MG63 (cell line): ENCODE data around the gene FCMR. TPM values are rescaled to one million over a fixed set of nuclear protein-coding genes. Genes with fewer than 3 reads are reported as not detected.

Experiments used
- DNase-seq: peaks from one replicate; pipeline ENCODE4 v3.0.0-alpha.2; 2020
- H3K27me3 ChIP-seq: fragments of 250-450 bp; sonication (Bioruptor Pico); 2 replicates; pipeline ENCODE4 v1.5.1; 2020; ENCODE audit warnings: mild to moderate bottlenecking, moderate library complexity
- H3K36me3 ChIP-seq: fragments of 250-450 bp; sonication (Bioruptor Pico); 2 replicates; pipeline ENCODE4 v1.5.1; 2020; ENCODE audit warnings: mild to moderate bottlenecking, moderate library complexity
- H3K4me3 ChIP-seq: fragments of 250-450 bp; sonication (Bioruptor Pico); 2 replicates; pipeline ENCODE4 v1.5.1; 2020; ENCODE audit warnings: mild to moderate bottlenecking, moderate library complexity
- H3K9me3 ChIP-seq: fragments of 250-450 bp; sonication (Bioruptor Pico); 2 replicates; pipeline ENCODE4 v1.5.1; 2020; ENCODE audit warnings: mild to moderate bottlenecking, moderate library complexity
- total RNA-seq: library from RNA; depleted of rRNA; stranded (reverse); fragments of >200 nt; shearing (Covaris generic); gene quantifications from 2 replicates; pipeline ENCODE4 v1.2.3, GENCODE V29; 2014; ENCODE audit warnings: low replicate concordance

The FCMR gene
- total RNA-seq, 1 experiment from 2014 or later, result 0.36 TPM

DNA sequence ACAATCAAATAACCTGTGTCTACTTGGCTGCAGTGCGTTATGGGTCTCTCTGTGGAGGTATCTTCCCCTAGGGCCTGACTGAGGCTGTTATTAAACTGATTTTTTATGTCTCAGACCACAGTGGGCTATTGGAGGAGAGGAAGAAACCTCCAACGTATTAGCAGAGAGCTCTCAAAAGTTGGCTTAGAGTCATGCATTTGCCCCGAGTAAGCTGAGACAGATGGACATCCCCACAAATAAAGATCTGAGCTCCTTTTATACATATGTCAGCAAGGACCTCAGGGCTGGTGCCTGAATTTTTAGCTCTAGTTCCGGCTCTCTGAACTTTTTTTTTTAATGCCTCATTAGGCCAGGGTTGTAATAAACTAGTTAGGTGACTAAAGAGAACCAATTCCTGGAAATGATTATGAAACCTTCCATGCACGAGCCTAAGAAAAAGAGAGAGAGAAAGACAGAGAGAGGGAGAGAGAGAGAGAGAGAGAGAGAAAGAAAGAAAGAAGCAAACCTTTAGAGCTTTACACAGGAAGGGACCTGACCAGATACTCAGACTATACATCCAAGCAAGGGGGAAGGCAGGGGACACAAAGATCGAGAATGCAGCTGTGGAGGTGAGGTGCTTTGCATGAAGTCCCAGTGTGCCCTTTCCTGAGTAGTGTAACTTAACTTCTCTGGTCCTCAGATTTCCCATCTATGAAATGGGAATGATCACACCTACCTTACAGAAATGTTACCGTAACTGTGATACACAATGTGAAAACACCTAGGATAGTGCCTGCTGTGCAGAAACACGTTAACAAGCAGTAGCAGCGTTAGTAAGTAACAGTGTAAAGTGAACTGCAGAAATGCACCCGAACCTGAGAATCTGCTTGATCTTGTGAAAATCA, 33.0 kb upstream of the FCMR start:
- no peaks in the 10 kb centered on the region for H3K27me3 ChIP-seq
- no peaks in the 10 kb centered on the region for H3K36me3 ChIP-seq
- no peaks in the 10 kb centered on the region for H3K9me3 ChIP-seq
- no peak overlapping the region for H3K4me3 ChIP-seq
- no peak for DNase-seq

DNA sequence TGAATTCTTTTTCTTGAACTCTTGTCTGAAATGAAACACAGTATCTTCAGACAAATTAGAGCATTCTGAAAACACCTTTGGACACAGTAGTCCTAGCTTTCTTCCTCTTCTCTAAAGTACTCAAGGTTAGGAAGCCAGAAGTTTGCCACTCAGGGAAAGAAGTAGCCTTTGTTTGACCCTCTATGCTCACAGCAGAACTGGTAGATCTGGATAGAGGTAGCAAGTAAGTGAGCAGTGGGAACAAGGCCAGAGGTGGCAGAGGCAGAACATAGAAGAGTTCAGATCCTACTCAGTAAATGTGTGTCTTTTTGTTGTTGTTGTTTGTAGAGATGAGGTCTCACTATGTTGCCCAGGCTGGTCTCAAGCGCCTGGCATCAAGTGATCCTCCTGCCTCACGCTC, 31.9 kb upstream of the FCMR start:
- no peaks in the 10 kb centered on the region for H3K27me3 ChIP-seq
- H3K9me3 ChIP-seq, result no peaks in the 10 kb centered on the region
- no peak overlapping the region for H3K4me3 ChIP-seq
- DNase-seq, result no peak
- H3K36me3 ChIP-seq, result no peaks in the 10 kb centered on the region

DNA sequence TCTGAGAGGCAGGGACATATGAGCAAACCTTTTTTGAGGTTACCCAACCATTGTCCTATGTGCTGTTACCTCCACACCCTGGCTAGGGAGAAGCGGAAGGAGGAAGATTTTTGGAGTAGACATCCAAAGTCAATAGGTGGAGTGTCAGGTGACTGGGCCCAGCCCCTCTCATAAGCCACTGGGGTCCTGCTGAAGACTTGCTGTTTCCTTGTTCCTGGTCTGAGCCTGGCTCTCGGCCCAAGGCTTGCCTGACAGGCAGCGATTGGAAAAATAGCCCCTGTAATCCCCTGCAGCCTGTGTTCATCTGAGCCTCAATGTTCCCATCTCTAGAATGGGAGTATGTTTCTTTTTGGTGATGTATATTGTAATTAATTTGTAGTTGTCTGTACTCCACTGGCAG, 31.4 kb upstream of the FCMR start:
- Histone ChIP-seq H3K9me3 (no peaks in the 10 kb centered on the region), H3K4me3 (no peak overlapping the region), H3K36me3 (no peaks in the 10 kb centered on the region)

DNA sequence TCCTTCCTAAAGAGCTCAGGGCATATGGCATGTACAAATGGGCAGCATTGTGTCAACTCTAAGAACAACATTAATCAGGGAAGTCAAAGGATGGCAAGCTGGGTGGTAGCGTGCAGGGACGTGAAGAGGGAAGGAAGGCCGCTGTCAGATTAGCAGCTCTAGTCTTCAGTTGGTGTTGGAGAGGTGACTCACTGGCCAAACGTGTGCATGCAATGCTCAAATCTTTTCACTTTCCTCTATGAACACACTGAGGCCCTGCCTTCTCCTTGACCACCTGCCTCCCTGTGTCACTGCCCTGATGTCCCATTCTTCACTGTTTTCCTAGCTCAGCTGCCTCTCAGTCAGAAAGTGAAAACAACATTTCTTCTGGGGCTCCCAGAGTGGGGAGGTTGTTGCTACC, 30.4 kb upstream of the FCMR start:
- DNase-seq, result no peak
- no peaks in the 10 kb centered on the region for H3K27me3 ChIP-seq
- H3K9me3 ChIP-seq, result no peaks in the 10 kb centered on the region
- H3K4me3 ChIP-seq, result no peak overlapping the region
- no peaks in the 10 kb centered on the region for H3K36me3 ChIP-seq

More for the DNA sequence above, 31.4 kb upstream of the FCMR start:
- no peaks in the 10 kb centered on the region for H3K27me3 ChIP-seq
- no peak for DNase-seq

DNA sequence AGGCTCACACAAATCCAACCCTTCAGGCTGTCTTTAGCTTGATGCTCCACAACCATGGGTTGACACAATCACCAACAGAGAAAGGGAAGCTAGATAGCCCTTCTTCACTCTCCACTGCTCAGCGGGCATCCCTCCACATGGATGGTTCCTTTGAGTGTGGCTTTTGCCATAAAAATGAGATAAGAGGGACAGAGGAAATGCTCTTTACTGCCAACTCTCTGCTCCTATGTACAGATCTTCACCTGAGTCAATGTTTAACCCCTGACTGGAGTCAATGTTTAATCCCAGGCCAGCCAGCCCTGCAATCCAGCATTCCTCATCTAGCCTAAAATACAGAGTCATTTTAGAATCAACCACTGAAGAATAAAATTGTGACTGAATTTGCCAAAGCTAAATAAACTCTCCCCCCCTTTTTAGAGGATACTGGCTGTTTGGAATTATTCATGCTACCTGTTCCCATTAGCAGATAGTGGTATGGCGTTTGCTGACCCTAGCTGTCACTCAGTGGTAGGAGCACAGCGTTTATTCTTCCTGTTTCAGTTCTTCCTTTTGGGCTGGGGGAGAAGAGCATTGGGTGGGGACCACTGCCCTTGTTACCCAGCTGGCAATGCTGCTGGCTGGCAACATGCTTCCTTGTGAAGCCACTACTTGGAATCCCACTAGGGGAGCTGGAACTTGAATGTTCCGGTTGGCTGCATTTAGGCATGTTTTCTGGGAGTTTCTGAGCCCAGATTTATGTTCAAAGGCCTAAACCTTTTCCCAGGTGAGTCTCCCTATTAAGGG, 29.8 kb upstream of the FCMR start:
- no peak overlapping the region for H3K4me3 ChIP-seq
- no peaks in the 10 kb centered on the region for H3K9me3 ChIP-seq
- no peaks in the 10 kb centered on the region for H3K36me3 ChIP-seq
- no peak for DNase-seq
- H3K27me3 ChIP-seq, result no peaks in the 10 kb centered on the region

DNA sequence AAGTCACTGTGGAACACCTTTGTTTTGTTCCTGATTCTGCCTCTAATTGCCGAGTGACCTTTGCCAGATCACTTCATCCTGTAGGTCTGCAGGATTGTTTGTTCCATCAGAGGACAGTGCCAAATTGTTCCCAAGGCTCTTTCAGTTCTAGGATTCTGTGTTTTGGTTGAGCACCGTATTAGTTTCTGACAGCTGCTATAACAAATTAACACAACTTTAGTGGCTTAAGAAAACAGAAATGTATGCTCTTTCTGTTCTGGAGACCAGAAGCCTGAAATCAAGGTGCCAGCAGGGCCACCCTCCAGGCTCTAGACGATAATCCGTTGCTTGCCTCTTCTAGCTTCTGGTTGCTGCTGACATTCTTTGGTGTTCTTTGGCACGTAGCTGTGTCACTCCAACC, 27.9 kb upstream of the FCMR start:
- peaks cover 3% of the 10 kb centered on the region; the same call in 1 of the 2 replicates for H3K27me3 ChIP-seq
- no peak overlapping the region for H3K4me3 ChIP-seq
- DNase-seq, result no peak
- H3K9me3 ChIP-seq, result no peaks in the 10 kb centered on the region
- H3K36me3 ChIP-seq, result no peaks in the 10 kb centered on the region

DNA sequence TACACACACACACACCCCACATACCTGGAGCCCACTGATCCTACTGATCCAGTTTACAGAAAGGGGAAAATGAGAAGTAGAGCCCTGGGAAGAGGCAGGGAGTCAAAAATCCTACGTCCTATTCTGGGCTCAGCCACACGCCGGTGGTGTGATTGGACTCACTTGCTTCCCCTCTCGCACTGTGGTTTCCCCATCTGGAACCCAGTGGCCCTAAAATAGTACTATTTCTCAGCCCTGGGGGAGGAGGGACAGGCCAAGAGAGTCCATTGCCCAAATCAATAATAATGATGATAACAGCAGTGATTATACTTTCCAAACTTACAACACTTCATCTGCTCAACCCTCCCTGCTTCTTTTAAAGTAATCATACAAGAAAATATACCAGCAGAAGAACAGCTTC, 27.5 kb upstream of the FCMR start:
- Histone ChIP-seq H3K27me3 (peaks cover 7% of the 10 kb centered on the region), H3K9me3 (no peaks in the 10 kb centered on the region), H3K36me3 (no peaks in the 10 kb centered on the region), H3K4me3 (no peak overlapping the region)
- DNase-seq, result no peak

DNA sequence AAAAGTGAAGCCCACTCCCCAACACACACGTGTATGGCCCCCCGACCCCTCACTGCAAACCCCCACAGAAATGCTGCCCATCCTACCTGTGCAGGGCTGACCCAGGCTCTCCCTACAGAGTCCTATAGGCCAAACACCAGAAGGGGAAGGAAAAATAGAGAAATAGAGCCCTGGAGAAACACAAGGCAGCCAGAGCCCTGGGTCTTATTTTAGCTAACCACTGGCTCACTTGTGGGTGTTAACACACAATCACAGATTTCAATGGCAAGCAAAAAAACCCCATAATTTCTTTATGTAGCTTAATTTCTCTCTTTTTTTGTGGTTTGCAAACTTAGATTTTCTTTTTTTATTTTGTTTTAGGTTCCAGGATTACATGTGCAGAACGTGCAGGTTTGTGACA, 25.5 kb upstream of the FCMR start:
- DNase-seq, result no peak
- no peaks in the 10 kb centered on the region for H3K9me3 ChIP-seq

DNA sequence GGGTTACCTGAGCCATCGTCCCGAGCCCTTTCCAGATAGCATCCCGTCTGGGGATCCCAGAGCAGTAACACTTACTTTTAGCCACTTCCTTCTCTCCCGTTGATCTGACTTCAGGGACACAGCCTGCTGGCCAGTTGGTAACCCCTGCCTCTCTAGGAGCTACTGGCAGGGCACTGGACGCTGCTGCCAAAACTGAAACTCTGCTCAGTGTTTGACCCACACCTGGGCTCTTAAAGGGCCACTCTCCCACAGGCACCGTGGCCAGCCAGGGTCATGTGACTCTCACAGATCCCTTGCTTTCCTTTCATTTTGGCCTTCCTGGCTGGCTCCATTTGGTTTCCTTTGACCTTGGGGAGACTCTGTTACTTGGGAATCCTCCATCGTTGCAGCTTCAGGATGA, 24.5 kb upstream of the FCMR start, which contains the start of gene PIGR:
PIGR (minus strand) TSS at position 206 of the 400 bp plus-strand sequence. CDS start 5,935 bp downstream, outside the sequence.
- Histone ChIP-seq H3K27me3 (peaks cover 14% of the 10 kb centered on the region), H3K36me3 (no peaks in the 10 kb centered on the region), H3K9me3 (no peaks in the 10 kb centered on the region), H3K4me3 (no peak within 1 kb of the TSS)
- no peak for DNase-seq

More for the DNA sequence above, 25.5 kb upstream of the FCMR start:
- no peaks in the 10 kb centered on the region for H3K36me3 ChIP-seq
- no peak overlapping the region for H3K4me3 ChIP-seq
- H3K27me3 ChIP-seq, result peaks cover 14% of the 10 kb centered on the region

DNA sequence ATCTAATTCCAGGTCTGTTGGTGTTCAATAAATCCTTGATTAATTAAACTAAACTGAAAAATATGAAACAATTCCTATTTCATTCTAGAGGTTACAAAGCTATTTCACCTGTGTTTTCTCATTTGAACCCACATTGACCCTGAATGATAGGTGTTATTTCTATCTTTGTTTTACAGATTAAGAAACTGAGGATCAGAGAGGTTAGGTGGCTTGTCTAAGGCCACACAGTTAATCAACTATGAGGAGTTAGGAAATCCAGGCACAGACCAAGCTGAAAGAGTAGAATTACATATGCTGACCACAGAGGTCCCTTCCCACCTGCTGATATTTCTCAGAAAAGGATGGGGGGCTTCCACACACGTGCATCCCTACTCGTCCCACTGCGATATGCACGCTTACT, 24.0 kb upstream of the FCMR start:
- Histone ChIP-seq H3K27me3 (peaks cover 14% of the 10 kb centered on the region), H3K36me3 (no peaks in the 10 kb centered on the region), H3K4me3 (no peak overlapping the region), H3K9me3 (no peaks in the 10 kb centered on the region)
- DNase-seq, result no peak

DNA sequence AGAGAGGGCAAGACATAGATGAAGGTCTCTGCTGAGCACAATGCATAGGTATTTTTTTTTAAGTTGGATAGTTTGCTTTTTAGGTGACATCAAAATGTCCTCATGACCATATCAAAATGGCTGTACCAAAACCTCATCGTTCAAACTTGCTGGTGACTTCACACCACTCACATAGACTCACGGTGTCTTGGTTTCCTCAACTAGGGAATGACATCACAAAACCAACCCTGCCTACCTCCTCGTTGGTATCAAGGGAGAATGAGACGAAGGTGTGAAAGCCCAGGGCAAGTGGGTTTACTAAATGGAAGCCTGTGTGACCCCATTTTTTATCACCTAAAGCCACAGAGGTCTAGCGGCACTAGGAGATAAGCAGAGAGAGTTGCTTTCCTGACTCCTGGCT, 23.0 kb upstream of the FCMR start:
- DNase-seq, result no peak
- Histone ChIP-seq H3K4me3 (no peak overlapping the region), H3K9me3 (no peaks in the 10 kb centered on the region), H3K36me3 (no peaks in the 10 kb centered on the region), H3K27me3 (peaks cover 14% of the 10 kb centered on the region)

DNA sequence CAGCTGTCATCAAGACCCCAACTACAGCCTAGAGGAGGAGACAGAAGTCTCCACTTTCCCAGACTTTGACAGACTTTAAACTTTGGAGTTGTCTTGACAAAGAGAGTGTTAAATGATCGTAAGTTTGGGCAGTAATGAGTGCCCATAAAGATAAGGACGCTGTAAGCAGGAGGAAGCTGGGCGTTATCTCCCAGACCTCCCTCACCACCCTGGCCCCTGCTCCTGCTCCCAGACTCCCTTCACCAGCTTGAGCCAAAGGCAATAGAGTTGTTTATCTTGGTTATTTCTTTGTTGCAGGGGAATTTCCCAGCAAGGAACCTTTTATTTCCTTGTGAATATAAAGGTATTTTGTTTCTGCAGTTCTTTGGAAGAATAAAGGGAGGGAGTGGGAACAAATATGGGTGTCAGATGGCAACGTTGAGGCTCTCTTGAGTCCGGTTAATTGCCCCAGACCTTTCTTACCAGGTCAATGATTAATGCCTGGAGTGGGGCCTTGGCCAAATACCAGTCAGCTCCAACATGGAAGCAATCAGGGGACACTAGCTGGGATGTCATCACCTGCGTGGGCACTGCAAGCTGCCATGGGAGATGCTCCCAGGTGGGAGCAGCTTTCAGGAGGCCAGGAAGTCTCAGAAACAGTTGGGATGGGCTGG, 20.2 kb upstream of the FCMR start:
- Histone ChIP-seq H3K36me3 (no peaks in the 10 kb centered on the region), H3K27me3 (peaks cover 14% of the 10 kb centered on the region), H3K4me3 (no peak overlapping the region), H3K9me3 (no peaks in the 10 kb centered on the region)
- DNase-seq, result no peak

DNA sequence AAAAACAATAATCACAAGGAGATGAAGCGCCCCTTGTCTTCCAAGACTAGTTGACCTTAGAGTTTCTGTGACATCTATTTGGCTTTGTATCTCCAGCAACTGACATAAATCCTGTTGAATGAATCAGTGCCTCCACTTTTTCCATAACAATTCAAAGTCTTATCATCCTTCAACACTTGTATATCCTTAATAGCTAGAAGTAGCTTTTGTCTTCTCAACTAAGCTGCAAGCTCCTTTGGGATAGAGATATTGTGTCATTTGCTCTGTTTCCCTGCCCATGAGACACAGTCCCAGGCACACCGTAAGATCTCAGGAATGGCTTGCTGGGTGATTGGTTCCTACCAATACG, 18.8 kb upstream of the FCMR start:
- H3K4me3 ChIP-seq, result no peak overlapping the region
- no peaks in the 10 kb centered on the region for H3K9me3 ChIP-seq
- H3K36me3 ChIP-seq, result no peaks in the 10 kb centered on the region
- peaks cover 14% of the 10 kb centered on the region for H3K27me3 ChIP-seq
- no peak for DNase-seq

DNA sequence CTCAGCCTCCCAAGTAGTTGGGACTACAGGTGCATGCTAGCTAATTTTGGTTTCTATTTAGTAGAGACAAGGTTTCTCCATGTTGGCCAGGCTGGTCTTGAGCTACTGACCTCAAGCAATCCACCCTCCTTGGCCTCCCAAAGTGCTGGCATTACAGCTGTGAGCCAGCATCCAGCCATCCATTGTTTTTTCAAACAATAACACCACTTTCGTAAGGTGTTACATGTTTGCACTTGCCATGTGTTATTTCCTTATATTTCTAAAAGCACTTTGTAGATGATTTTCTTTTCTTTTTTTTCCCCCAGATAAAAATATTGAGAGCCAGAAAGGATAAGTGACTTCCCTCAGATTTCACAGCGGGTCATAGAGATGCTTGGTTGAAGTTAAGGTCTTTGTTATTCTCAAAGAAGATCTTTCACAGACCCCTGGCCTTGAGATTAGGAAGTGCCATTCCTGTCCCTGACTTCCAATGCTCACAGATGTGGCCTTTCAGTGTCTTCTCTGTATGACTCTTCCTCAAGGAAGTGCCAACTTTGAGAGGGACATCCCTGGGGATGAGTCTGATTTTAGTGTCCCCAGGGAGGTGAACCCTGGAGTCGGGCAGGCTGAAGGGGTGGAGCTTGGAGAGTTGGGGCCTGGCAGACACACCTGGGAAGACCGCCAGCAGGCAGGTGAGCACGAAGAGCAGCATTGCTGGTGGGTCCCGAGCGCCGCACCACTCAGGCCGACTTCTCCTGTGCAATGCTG, 18.3 kb upstream of the FCMR start:
- Histone ChIP-seq H3K4me3 (no peak overlapping the region), H3K9me3 (no peaks in the 10 kb centered on the region), H3K36me3 (no peaks in the 10 kb centered on the region), H3K27me3 (peaks cover 12% of the 10 kb centered on the region)
- DNase-seq, result no peak

DNA sequence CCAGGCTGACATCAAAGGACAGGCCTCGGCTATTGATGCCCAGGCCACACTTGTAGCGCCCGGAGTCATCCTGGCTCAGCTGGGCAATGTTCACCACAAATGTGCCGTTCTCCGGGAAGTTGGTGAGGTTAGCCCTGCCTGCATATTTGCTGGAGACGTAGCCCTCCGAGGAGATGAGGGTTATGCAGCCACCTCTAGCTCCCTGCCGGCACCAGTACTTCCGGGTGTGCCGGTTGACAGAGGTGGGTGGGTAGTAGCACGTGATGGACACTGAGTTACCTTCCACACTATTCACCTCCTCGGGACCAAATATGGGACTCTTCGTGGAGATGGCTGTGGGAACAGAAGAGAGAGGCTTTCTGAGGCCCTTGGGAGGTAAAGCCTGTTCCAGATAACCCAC, 17.4 kb upstream of the FCMR start:
- peaks cover 7% of the 10 kb centered on the region for H3K27me3 ChIP-seq
- H3K4me3 ChIP-seq, result no peak overlapping the region
- H3K36me3 ChIP-seq, result no peaks in the 10 kb centered on the region
- no peak for DNase-seq
- no peaks in the 10 kb centered on the region for H3K9me3 ChIP-seq

DNA sequence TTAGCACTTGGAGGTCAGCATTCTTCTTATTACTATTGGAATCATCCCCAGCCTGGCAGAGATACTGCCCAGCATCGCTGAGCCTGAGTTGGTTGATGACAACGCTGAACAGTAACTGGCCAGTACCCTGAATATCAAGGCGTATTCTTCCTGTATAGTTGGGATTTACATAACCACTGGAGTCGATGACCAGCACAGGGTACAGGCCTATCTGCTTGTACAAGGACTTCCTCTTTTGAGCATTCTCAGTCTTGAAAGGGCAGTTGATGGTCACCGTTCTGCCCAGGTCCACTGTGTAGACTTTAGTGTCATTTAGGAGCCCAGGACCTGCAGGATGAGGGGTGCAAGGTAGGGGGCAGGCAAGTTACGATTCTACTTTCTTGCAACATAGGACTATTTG, 15.7 kb upstream of the FCMR start:
- DNase-seq, result no peak
- Histone ChIP-seq H3K9me3 (no peaks in the 10 kb centered on the region), H3K4me3 (no peak overlapping the region), H3K27me3 (no peaks in the 10 kb centered on the region), H3K36me3 (no peaks in the 10 kb centered on the region)
